HG02885 (cell line): ENCODE results near the gene FILIP1L.

Source experiments
- ATAC-seq: cut with Tn5 transposase; IDR thresholded peaks from one replicate; pipeline ENCODE4 v1.9.1; 2021; ENCODE audit warnings: mild to moderate bottlenecking; ENCODE audit not compliant: unreplicated experiment, poor library complexity

Gene FILIP1L

GRCh38 chr3:99984668-99985067 lies 129.6 kb downstream of the FILIP1L start:
- ATAC-seq = no peak

GRCh38 chr3:99984139-99984538 lies 130.2 kb downstream of the FILIP1L start:
- ATAC-seq = no peak

- ATAC-seq = no peak
Measured at GRCh38 chr3:99982650-99983049, 131.7 kb downstream of the FILIP1L start.

- ATAC-seq = no peak
Measured at GRCh38 chr3:99981138-99981537, 133.2 kb downstream of the FILIP1L start.

- ATAC-seq = no peak
Measured at GRCh38 chr3:99980606-99981005, 133.7 kb downstream of the FILIP1L start.

- ATAC-seq = no peak
Measured at GRCh38 chr3:99978221-99978620, 136.1 kb downstream of the FILIP1L start.

- ATAC-seq = no peak
Measured at GRCh38 chr3:99976584-99976983, 137.7 kb downstream of the FILIP1L start.

GRCh38 chr3:99974989-99975388 lies 139.3 kb downstream of the FILIP1L start:
- ATAC-seq = no peak

GRCh38 chr3:99972380-99973104 lies 141.8 kb downstream of the FILIP1L start:
- no peak for ATAC-seq

GRCh38 chr3:99971761-99972160 lies 142.5 kb downstream of the FILIP1L start:
- ATAC-seq = no peak

- peak; percentile 99 for ATAC-seq
Measured at GRCh38 chr3:99970198-99970597, 144.1 kb downstream of the FILIP1L start.

- no peak for ATAC-seq
Measured at GRCh38 chr3:99969136-99969535, 145.2 kb downstream of the FILIP1L start.

GRCh38 chr3:99967796-99968195 lies 146.5 kb downstream of the FILIP1L start:
- no peak for ATAC-seq

- ATAC-seq = no peak
Measured at GRCh38 chr3:99966662-99967416, 147.5 kb downstream of the FILIP1L start.

GRCh38 chr3:99965681-99966408 lies 148.5 kb downstream of the FILIP1L start:
- no peak for ATAC-seq

- no peak for ATAC-seq
Measured at GRCh38 chr3:99965077-99965476, 149.2 kb downstream of the FILIP1L start.

GRCh38 chr3:99962703-99963102 lies 151.6 kb downstream of the FILIP1L start:
- ATAC-seq = no peak

GRCh38 chr3:99961756-99962515 lies 152.4 kb downstream of the FILIP1L start:
- ATAC-seq = no peak

GRCh38 chr3:99960941-99961340 lies 153.4 kb downstream of the FILIP1L start:
- ATAC-seq = no peak

- no peak for ATAC-seq
Measured at GRCh38 chr3:99960123-99960878, 154.0 kb downstream of the FILIP1L start.
